Neutrophil (primary cell): ENCODE results near the gene OXLD1.

Source experiments
- H3K27ac ChIP-seq: fragments of 200-600 bp; sonication (generic); 2 replicates; pipeline ENCODE4 v1.5.1; 2016; ENCODE audit warnings: mild to moderate bottlenecking, moderate library complexity
- H3K27me3 ChIP-seq: fragments of 200-600 bp; sonication (generic); 2 replicates; pipeline ENCODE4 v1.6.0; 2016; ENCODE audit warnings: mild to moderate bottlenecking
- H3K36me3 ChIP-seq: fragments of 200-600 bp; sonication (generic); 2 replicates; pipeline ENCODE4 v1.5.1; 2017
- H3K4me1 ChIP-seq, 2 experiments: fragments of 200-600 bp in 1 of 2; sonication (generic) in 1 of 2; 1 replicate in 1 of 2; 2 replicates in 1 of 2; pipeline versions ENCODE4 v1.5.1 to v1.6.1; 2013 to 2016; ENCODE audit warnings: low read depth in 1 of 2, low read length in 1 of 2, mild to moderate bottlenecking in 1 of 2, moderate library complexity in 1 of 2; ENCODE audit not compliant: control insufficient read depth in 1 of 2, insufficient read depth in 1 of 2
- H3K4me3 ChIP-seq, 2 experiments: fragments of 200-600 bp in 1 of 2; sonication (generic) in 1 of 2; 1 replicate in 1 of 2; 2 replicates in 1 of 2; pipeline ENCODE4 v1.5.1; 2013 to 2016; ENCODE audit warnings: low read depth in 1 of 2, low read length in 1 of 2, mild to moderate bottlenecking in 1 of 2, moderate library complexity in 1 of 2
- H3K9me3 ChIP-seq: fragments of 200-600 bp; sonication (generic); 2 replicates; pipeline ENCODE4 v1.5.1; 2016
- CTCF ChIP-seq: fragments of 200-600 bp; sonication (generic); IDR thresholded peaks from 2 replicates; pipeline ENCODE4 v1.5.1; 2016; ENCODE audit warnings: antibody characterized with exemption

The OXLD1 gene

DNA sequence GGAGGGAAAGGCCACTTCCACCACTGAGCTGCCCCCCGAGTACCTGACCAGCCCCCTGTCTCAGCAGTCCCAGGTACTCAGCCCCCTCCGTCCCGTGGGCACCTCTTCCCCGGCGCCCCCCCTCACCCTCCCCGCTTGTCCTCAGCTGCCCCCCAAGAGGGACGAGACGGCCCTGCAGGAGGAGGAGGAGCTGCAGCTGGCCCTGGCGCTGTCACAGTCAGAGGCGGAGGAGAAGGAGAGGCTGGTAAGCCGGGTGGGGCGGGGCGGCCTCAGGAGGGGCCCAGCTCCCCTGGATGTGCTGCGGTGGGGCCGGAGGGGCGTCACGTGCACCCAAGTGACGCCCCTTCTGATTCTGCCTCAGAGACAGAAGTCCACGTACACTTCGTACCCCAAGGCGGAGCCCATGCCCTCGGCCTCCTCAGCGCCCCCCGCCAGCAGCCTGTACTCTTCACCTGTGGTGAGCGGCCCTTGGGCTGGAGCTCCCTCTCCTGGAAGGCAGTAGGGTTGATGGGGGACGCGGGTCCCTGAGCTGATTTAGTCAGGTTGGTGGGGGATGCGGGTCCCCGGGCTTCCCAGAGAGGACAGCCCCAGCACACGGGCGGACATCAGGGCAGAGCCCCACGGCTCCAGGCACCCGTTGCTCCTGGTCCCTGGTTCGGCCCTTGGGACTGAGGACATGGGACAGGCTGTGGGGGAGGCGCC, 27.3 kb upstream of the OXLD1 start:
- H3K27me3 ChIP-seq: no peaks in the 10 kb centered on the region
- H3K36me3 ChIP-seq: peaks cover 100% of the 10 kb centered on the region
- H3K27ac ChIP-seq: no peak overlapping the region
- peaks cover 0 to 8% of the 10 kb centered on the region in 2 experiments for H3K4me1 ChIP-seq
- H3K4me3 ChIP-seq: no peak overlapping the region
- no peak for TF ChIP-seq CTCF
- H3K9me3 ChIP-seq: no peaks in the 10 kb centered on the region

DNA sequence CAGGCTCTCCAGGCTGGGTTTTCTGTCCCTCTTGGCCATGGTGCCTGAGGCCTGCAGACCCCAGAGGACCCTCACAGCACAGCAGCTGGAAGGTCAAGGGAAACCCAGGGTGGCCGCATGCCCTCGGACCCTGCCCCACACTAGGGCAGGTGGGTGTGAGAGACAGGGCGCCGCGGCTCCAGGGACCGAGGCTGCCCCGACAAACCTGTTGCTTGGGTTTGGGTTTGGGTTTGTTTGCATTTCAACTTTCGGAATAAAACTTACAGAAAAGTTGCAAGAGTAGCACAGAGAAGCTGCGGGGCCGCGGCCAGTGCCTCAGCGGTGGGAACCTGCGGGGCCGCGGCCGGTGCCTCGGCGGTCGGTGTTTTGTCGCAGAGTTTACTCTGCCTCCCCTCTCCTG, 25.2 kb upstream of the OXLD1 start:
- Histone ChIP-seq H3K27me3 (no peaks in the 10 kb centered on the region), H3K27ac (no peak overlapping the region), H3K4me1 (no peaks in the 10 kb centered on the region), H3K4me3 (no peak overlapping the region), H3K36me3 (peaks cover 100% of the 10 kb centered on the region), H3K9me3 (no peaks in the 10 kb centered on the region)
- TF ChIP-seq CTCF: no peak

DNA sequence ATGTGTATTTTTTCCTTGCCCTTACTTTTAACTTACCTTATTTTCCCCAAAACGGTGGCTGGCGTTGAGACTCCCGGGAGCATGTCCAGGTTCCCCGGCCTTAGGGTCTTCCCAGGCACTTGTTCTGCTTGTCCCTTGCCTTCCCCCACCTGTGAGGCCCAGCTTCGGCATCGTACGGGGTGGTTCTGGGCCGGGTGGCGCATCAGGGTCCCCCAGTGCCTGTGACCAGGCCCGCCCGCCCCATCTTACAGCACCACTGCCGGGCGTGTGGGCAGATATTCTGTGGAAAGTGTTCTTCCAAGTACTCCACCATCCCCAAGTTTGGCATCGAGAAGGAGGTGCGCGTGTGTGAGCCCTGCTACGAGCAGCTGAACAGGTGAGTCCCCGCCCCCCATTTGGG, 24.8 kb upstream of the OXLD1 start:
- Histone ChIP-seq H3K4me1 (no peaks in the 10 kb centered on the region), H3K27me3 (no peaks in the 10 kb centered on the region), H3K9me3 (no peaks in the 10 kb centered on the region), H3K27ac (no peak overlapping the region), H3K4me3 (no peak overlapping the region), H3K36me3 (peaks cover 100% of the 10 kb centered on the region)
- TF ChIP-seq CTCF: no peak

GRCh38 chr17:81690549-81690948, 24.1 kb upstream of the OXLD1 start:
- H3K27ac ChIP-seq: no peak overlapping the region
- H3K9me3 ChIP-seq: no peaks in the 10 kb centered on the region
- peaks cover 100% of the 10 kb centered on the region for H3K36me3 ChIP-seq
- no peaks in the 10 kb centered on the region for H3K27me3 ChIP-seq
- no peak overlapping the region for H3K4me3 ChIP-seq
- no peak for TF ChIP-seq CTCF
- peaks cover under 1% of the 10 kb centered on the region in 2 experiments for H3K4me1 ChIP-seq

DNA sequence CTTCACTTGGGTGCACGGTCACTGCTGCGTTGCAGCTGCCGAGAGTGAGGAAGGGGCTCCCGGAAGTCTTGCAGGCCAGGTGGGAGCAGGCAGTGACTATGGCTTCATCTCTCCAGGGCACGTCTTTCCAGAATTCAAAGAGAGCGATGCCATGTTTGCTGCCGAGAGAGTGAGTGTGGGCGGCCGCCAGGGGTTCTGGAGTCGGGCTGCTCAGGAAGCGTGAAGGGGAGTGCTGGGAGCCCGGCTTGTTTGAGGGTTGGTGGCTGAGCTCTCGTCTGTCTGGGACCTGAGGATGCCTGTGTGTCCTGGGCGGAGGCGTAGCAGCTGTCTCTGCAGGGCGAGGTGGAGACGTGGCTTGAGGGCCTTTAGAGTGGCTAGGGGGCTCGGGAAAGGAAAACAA, 23.7 kb upstream of the OXLD1 start:
- H3K4me3 ChIP-seq: no peak overlapping the region
- no peaks in the 10 kb centered on the region for H3K27me3 ChIP-seq
- H3K27ac ChIP-seq: no peak overlapping the region
- TF ChIP-seq CTCF: no peak
- peaks cover 100% of the 10 kb centered on the region for H3K36me3 ChIP-seq
- H3K4me1 ChIP-seq: peaks cover 5% of the 10 kb centered on the region in 2 experiments
- H3K9me3 ChIP-seq: no peaks in the 10 kb centered on the region
